ENCODE results near the gene MCM9.

The MCM9 gene

DNA sequence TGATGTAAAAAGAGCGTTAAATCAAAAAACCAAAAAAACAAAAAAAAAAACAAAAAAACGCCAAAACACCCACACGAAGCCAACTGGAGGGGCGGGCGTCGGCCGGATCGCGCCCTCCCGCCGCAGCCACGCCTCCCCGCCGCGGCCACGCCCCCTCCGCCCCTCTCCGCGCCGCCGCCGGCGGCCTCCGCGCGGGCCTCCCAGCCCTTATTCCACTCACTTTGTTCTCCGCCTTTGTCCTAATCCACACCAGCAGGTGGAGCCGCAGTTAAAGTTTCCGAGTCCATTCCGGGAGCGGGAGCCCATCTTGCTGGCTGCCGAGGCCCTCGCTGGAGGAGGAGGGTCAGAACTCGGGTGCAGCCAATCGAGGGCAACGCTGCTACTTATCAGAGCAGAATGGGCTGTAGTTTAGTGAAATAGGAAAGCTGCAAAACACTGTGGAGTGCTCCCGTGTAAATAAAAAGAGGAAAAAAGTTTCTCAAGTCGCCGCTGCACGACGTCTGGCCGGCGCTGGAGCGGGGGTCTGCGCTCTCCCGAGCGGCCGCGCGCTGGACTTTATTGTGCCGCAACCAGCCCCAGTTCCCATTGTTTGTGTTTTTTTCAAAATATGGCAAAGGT is 41.0 kb downstream of the MCM9 start, which contains the start of gene ASF1A:
TSS of gene ASF1A (plus strand) at position 346 of the 618 bp plus-strand sequence. CDS start at position 608, 262 bp downstream.
- no peaks in the 10 kb centered on the region for H3K27me3 ChIP-seq (ENCODE audit: control insufficient read depth in 1 of 2, insufficient read depth in 2 of 2, low read length in 2 of 2)
- peak within 1 kb of the TSS; percentile 79 for H3K27ac ChIP-seq (ENCODE audit: low read length)
- H3K4me3 ChIP-seq (ENCODE audit: low read length in 2 of 2) = peak within 1 kb of the TSS; percentile 89 to 96
- H3K9me3 ChIP-seq (ENCODE audit: control insufficient read depth in 2 of 2, low read length in 2 of 2) = no peaks in the 10 kb centered on the region
- peak within 1 kb of the TSS; percentile 66 to 76 for H3K9ac ChIP-seq (ENCODE audit: low read length in 2 of 2)
- H3K36me3 ChIP-seq (ENCODE audit: control insufficient read depth in 2 of 2, insufficient read depth in 2 of 2, low read length in 2 of 2) = no peaks in the 10 kb centered on the region
- no peaks in the 10 kb centered on the region for H3K4me1 ChIP-seq (ENCODE audit: control insufficient read depth, insufficient read depth, low read length)

DNA sequence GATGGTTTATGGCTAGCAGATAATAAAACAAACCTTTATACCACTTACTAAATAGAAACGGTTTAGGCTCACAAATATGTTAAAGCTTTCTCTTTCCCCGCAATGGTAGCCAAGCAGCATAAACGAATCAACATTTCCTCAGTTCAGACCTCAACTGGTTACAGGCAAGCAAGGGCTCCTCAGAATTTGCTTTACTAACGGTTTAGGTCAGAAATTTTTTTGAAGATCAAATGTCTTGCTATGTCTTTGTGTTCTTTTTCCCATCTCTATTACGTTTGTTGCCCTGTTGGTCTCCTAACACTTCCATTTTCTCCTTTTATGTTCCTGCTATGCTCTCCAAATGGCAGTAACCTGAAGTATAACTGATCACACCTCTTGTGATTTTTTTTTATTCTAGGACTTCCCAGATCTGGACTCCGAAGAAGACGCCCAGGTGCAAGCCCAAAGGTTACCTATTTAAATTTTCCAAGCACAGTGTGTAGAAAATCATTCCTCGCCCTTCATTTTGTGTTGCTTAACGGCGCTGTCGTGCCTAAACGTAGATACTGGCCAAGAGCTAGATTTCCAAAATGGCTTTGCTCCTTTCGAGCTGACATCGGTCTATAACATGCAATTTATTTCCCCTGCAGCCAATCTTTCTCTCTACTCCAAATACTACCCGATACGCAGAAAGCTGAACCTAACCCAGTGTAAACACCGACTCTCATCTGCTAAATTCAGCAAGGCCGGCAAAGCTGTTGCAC is 41.7 kb downstream of the MCM9 start:
- Histone ChIP-seq H3K9me3 (ENCODE audit: control insufficient read depth in 2 of 2, low read length in 2 of 2) (no peaks in the 10 kb centered on the region), H3K27me3 (ENCODE audit: control insufficient read depth in 1 of 2, insufficient read depth in 2 of 2, low read length in 2 of 2) (no peaks in the 10 kb centered on the region), H3K4me1 (ENCODE audit: control insufficient read depth, insufficient read depth, low read length) (no peaks in the 10 kb centered on the region), H3K9ac (ENCODE audit: low read length in 2 of 2) (peak overlapping the region; percentile 66 to 68), H3K27ac (ENCODE audit: low read length) (peak overlapping the region; percentile 59), H3K4me3 (ENCODE audit: low read length in 2 of 2) (peak overlapping the region; percentile 89 to 96), H3K36me3 (ENCODE audit: control insufficient read depth in 2 of 2, insufficient read depth in 2 of 2, low read length in 2 of 2) (no peaks in the 10 kb centered on the region)

DNA sequence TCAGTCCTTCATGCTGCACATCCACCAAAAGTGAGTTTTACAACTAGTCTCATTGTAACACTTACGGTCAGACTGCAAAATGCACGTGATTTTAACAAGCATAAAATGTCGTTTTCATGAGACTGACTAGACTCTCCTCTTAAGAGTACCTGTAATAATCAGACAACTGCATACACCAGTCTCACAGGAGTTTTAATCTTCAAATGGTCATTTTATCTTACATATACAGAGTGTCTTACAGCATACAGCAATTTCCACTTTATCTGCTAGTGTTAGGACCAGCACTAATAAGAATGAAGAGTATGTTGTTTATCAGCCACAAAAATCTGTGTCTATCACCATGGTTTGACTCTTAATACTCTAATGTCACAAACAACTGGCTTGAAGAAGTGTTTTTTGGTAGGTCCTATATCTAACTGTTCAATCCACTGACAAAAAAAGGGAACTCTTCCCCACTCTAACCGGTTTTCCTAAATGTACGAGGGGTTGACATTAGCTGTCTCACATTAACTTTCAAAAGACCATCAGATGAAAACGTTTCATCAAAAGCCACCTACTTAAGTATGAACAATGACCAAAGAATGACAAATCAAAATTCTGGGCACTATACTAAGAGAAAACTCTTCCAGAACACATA is 42.5 kb downstream of the MCM9 start:
- H3K27ac ChIP-seq (ENCODE audit: low read length) = peak overlapping the region; percentile 59
- H3K4me1 ChIP-seq (ENCODE audit: control insufficient read depth, insufficient read depth, low read length) = no peaks in the 10 kb centered on the region
- no peaks in the 10 kb centered on the region for H3K9me3 ChIP-seq (ENCODE audit: control insufficient read depth in 2 of 2, low read length in 2 of 2)
- H3K27me3 ChIP-seq (ENCODE audit: control insufficient read depth in 1 of 2, insufficient read depth in 2 of 2, low read length in 2 of 2) = no peaks in the 10 kb centered on the region
- no peaks in the 10 kb centered on the region for H3K36me3 ChIP-seq (ENCODE audit: control insufficient read depth in 2 of 2, insufficient read depth in 2 of 2, low read length in 2 of 2)
- peak overlapping the region; percentile 66 to 68 for H3K9ac ChIP-seq (ENCODE audit: low read length in 2 of 2)
- H3K4me3 ChIP-seq (ENCODE audit: low read length in 2 of 2) = peak overlapping the region; percentile 89 to 96

DNA sequence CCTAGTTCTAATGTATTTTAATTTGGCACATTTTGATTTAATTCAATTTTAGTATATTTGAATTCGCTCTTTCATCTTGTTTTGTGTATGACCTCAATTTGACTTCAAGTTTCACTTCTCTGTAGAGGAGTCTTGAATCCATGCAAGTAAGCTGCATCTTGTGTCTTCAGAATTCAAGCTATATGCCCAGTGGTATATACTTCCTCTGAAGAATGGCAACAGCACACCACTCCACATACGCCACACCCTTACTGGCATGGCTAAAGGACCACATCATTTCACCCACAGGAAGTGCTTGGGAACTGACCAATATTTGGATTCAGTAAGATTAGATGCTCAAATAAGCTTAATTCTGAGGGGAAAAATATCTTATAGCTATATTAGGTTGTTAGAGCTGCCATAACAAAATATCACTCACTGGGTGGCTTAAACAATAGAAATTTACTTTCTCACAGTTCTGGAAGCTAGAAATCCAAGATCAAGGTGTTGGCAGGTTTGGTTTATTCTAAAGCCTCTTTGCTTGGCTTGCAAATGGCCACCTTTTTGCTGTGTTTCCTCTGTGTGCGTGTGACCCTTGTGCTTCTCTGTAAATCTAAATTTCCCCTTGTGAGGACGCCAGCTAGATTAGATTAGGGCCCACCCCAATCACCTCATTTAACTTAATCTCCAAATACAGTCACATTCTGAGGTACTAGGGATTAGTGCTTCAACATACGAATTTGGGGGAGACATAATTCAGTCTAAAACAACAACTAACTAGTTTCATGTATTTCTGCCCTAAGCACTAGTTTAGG is 43.8 kb downstream of the MCM9 start:
- Histone ChIP-seq H3K4me1 (ENCODE audit: control insufficient read depth, insufficient read depth, low read length) (no peaks in the 10 kb centered on the region), H3K9ac (ENCODE audit: low read length in 2 of 2) (no peak overlapping the region), H3K27ac (ENCODE audit: low read length) (no peak overlapping the region), H3K36me3 (ENCODE audit: control insufficient read depth in 2 of 2, insufficient read depth in 2 of 2, low read length in 2 of 2) (no peaks in the 10 kb centered on the region), H3K9me3 (ENCODE audit: control insufficient read depth in 2 of 2, low read length in 2 of 2) (no peaks in the 10 kb centered on the region), H3K27me3 (ENCODE audit: control insufficient read depth in 1 of 2, insufficient read depth in 2 of 2, low read length in 2 of 2) (no peaks in the 10 kb centered on the region), H3K4me3 (ENCODE audit: low read length in 2 of 2) (no peak overlapping the region)

DNA sequence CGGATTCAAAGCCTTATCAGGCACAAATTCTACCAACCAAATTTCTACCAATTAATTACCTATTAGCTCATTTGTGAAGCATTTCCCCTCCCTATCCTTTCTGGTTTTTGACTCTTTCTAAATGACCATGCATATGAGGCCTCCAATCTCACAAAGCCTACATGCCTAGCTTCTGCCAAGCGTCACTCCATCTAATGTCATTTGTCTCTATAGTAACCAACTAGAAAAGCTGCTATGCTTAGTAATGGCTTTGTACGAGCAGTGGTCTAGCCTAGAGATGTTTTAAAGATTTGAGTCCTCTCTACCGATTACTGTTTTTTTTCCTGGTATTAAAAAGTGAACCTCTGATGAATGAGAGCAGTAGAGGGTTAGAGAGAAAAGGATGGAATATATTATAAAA is 45.8 kb downstream of the MCM9 start:
- H3K9me3 ChIP-seq (ENCODE audit: control insufficient read depth in 2 of 2, low read length in 2 of 2) = no peaks in the 10 kb centered on the region
- H3K27me3 ChIP-seq (ENCODE audit: control insufficient read depth in 1 of 2, insufficient read depth in 2 of 2, low read length in 2 of 2) = no peaks in the 10 kb centered on the region
- no peaks in the 10 kb centered on the region for H3K4me1 ChIP-seq (ENCODE audit: control insufficient read depth, insufficient read depth, low read length)
- no peak overlapping the region for H3K4me3 ChIP-seq (ENCODE audit: low read length in 2 of 2)
- H3K9ac ChIP-seq (ENCODE audit: low read length in 2 of 2) = no peak overlapping the region
- H3K36me3 ChIP-seq (ENCODE audit: control insufficient read depth in 2 of 2, insufficient read depth in 2 of 2, low read length in 2 of 2) = no peaks in the 10 kb centered on the region
- H3K27ac ChIP-seq (ENCODE audit: low read length) = no peak overlapping the region

DNA sequence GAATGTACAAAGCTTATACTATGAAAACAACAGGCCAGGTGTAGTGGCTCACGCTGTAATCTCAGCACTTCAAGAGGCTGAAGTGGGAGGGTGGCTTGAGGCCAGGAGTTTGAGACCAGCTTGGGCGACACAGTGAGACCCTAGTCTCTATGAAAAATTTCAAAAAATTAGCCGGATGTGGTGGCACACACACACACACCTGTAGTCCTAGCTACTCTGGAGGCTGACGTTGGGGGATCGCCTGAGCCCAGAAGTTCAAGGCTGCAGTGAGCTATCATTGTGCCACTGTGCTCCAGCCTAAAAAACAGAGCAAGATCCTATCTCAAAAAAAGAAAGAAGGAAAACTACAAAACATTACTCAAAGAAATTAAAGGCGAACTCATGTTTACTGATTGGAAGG is 48.3 kb downstream of the MCM9 start:
- no peak overlapping the region for H3K4me3 ChIP-seq (ENCODE audit: low read length in 2 of 2)
- no peak overlapping the region for H3K9ac ChIP-seq (ENCODE audit: low read length in 2 of 2)
- H3K27ac ChIP-seq (ENCODE audit: low read length) = no peak overlapping the region
- no peaks in the 10 kb centered on the region for H3K27me3 ChIP-seq (ENCODE audit: control insufficient read depth in 1 of 2, insufficient read depth in 2 of 2, low read length in 2 of 2)
- no peaks in the 10 kb centered on the region for H3K36me3 ChIP-seq (ENCODE audit: control insufficient read depth in 2 of 2, insufficient read depth in 2 of 2, low read length in 2 of 2)
- no peaks in the 10 kb centered on the region for H3K4me1 ChIP-seq (ENCODE audit: control insufficient read depth, insufficient read depth, low read length)
- H3K9me3 ChIP-seq (ENCODE audit: control insufficient read depth in 2 of 2, low read length in 2 of 2) = no peaks in the 10 kb centered on the region

DNA sequence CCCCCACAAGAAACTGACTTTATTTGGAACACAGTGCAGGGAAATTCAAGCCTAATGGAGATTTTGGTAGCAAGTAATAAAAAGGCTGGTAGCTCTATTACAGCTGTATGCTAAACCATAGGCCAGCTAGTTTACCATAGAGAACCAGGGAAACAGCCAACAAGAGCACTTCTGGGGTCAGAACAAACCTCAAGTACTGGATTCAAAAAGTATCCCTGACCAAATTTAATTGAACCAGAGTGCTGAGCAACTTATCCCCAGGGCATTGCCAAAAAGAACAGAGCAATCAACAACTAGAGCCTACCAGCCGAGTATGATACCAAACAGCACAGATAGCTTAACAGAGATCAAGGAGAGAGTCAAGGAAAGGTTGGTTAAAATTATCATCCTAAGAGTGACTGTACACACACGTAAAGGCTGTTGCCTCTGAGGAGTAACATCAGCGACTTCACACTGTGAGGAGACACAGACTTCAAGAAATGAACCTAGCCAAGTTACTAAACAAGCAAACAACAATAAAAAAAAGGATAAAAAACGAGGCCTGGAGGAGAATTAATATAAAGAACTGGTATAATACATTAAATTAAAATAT is 52.5 kb downstream of the MCM9 start:
- Histone ChIP-seq H3K27ac (ENCODE audit: low read length) (no peak overlapping the region), H3K9me3 (ENCODE audit: control insufficient read depth in 2 of 2, low read length in 2 of 2) (no peaks in the 10 kb centered on the region), H3K4me1 (ENCODE audit: control insufficient read depth, insufficient read depth, low read length) (no peaks in the 10 kb centered on the region), H3K9ac (ENCODE audit: low read length in 2 of 2) (no peak overlapping the region), H3K27me3 (ENCODE audit: control insufficient read depth in 1 of 2, insufficient read depth in 2 of 2, low read length in 2 of 2) (no peaks in the 10 kb centered on the region), H3K36me3 (ENCODE audit: control insufficient read depth in 2 of 2, insufficient read depth in 2 of 2, low read length in 2 of 2) (no peaks in the 10 kb centered on the region), H3K4me3 (ENCODE audit: low read length in 2 of 2) (no peak overlapping the region)

DNA sequence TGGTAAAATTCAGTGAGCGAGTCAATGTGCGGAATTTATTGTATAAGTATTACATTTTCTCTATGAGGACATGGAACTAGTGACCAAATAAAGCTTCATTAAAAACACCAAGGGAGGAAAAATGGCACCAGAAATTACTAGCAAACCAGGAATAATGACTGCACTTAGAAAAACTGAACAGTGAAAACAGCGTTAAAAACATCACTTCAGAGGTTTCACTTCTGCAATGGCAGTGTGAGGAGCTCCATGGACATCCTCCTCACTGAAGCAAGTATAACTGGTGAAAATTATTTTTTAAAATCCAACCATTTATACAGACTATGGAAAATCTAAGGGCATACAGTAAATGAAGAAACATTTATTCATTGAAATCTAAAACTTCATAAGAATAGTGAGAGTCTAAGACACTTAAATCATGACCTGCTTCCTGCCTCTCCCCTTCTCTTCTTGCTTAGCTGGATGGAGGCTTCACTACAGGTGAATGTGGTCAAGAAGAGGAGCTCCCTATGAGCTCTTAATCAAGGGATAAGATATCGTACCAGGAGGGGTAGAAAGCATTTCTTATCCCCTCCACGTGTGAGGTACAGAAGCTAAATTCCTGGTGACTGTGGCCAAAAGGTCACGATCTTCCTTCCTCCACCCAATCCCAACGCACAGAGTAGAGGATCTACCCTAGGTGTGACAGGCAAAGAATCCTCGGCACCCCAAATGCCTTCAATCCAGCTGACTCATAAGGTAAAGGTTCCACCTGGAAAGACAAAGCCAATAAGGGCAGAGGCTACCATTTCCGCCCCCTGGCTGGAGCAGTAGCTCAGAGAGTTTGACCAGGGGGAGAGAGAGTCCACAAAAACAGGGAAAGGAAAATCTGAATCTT is 53.3 kb downstream of the MCM9 start:
- H3K9ac ChIP-seq (ENCODE audit: low read length in 2 of 2) = no peak overlapping the region
- H3K27ac ChIP-seq (ENCODE audit: low read length) = no peak overlapping the region
- no peaks in the 10 kb centered on the region for H3K4me1 ChIP-seq (ENCODE audit: control insufficient read depth, insufficient read depth, low read length)
- no peaks in the 10 kb centered on the region for H3K36me3 ChIP-seq (ENCODE audit: control insufficient read depth in 2 of 2, insufficient read depth in 2 of 2, low read length in 2 of 2)
- no peaks in the 10 kb centered on the region for H3K9me3 ChIP-seq (ENCODE audit: control insufficient read depth in 2 of 2, low read length in 2 of 2)
- H3K4me3 ChIP-seq (ENCODE audit: low read length in 2 of 2) = no peak overlapping the region
- H3K27me3 ChIP-seq (ENCODE audit: control insufficient read depth in 1 of 2, insufficient read depth in 2 of 2, low read length in 2 of 2) = no peaks in the 10 kb centered on the region

DNA sequence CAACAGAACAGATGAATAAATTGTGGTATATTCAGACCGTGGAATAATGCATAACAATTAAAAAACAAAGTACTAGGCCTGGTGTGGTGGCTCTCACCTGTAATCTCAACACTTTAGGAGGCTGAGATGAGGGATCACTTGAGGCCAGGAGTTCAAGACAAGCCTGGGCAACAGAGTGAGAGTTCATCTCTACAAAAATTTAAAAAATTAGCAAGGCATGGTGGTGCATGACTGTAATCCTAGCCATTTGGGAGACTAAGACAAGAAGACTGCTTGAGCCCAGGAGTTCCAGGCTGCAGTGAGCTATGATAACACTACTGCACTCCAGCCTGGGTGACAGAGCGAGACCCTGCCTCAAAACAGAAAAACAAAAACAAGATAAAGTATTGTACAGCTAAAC is 57.2 kb downstream of the MCM9 start:
- Histone ChIP-seq H3K27ac (ENCODE audit: low read length) (no peak overlapping the region), H3K9ac (ENCODE audit: low read length in 2 of 2) (no peak overlapping the region), H3K36me3 (ENCODE audit: control insufficient read depth in 2 of 2, insufficient read depth in 2 of 2, low read length in 2 of 2) (no peaks in the 10 kb centered on the region), H3K9me3 (ENCODE audit: control insufficient read depth in 2 of 2, low read length in 2 of 2) (no peaks in the 10 kb centered on the region), H3K4me1 (ENCODE audit: control insufficient read depth, insufficient read depth, low read length) (no peaks in the 10 kb centered on the region), H3K4me3 (ENCODE audit: low read length in 2 of 2) (no peak overlapping the region), H3K27me3 (ENCODE audit: control insufficient read depth in 1 of 2, insufficient read depth in 2 of 2, low read length in 2 of 2) (no peaks in the 10 kb centered on the region)

All from stomach smooth muscle (tissue), 2 donors.